GM12892 (cell line): ENCODE measurements around the gene ARHGEF6.

Source experiments
- DNase-seq: peaks from one replicate; pipeline ENCODE4 v3.0.0; 2011; ENCODE audit not compliant: insufficient read length
- FAIRE-seq: peaks from 2 replicates; lab custom pipeline; 2011; peaks lifted over from hg19 to GRCh38; lab: Jason Lieb, UNC
- POLR2A ChIP-seq: IDR thresholded peaks from 2 replicates; pipeline ENCODE4 v1.6.1; 2011; ENCODE audit warnings: low read depth, low read length, control low read depth
- POLR2AphosphoS5 ChIP-seq: IDR thresholded peaks from 2 replicates; pipeline ENCODE4 v1.6.1; 2011; ENCODE audit warnings: low read depth, low read length, control low read depth
- TAF1 ChIP-seq: IDR thresholded peaks from 2 replicates; pipeline ENCODE4 v1.6.1; 2011; ENCODE audit warnings: low read depth, mild to moderate bottlenecking, control low read depth, low read length, borderline replicate concordance

The ARHGEF6 gene

DNA sequence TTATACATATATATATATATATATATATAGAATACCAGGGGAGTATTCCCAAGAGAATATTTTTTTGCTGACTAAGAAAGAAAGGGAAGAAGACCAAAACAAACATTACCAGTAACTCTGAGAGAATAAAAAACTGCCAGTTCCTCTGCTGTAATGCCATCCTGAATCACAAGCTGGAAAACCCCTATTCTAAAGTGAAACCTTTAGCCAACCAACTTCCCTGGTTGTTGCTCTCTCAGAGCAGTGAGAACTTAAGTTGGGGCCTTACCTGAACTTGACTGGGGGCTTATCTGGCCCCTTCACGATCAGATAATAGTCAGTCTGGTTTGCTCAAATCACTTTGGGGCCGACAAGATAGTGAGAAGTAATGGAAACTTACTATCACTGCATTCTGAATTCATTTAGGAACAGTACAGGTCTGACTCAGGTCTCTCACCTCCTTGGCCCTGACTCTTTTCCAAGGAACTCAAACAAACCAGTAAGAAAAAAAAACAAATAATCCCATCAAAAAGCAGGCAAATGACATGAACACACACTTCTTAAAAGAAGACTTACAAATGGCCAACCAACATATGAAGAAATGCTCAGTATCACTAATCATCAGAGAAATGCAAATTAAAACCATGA, 70.3 kb downstream of the ARHGEF6 start:
- TF ChIP-seq TAF1 (no peak), POLR2A (no peak), POLR2AphosphoS5 (no peak)
- DNase-seq: no peak

GRCh38 chrX:136708348-136708747, 72.4 kb downstream of the ARHGEF6 start:
- TF ChIP-seq POLR2AphosphoS5 (no peak), TAF1 (no peak), POLR2A (no peak)
- DNase-seq (no peak), FAIRE-seq (peak; percentile 94)

More for the DNA sequence above, 70.3 kb downstream of the ARHGEF6 start:
- FAIRE-seq: peak; percentile 61

- TF ChIP-seq TAF1: no peak
- TF ChIP-seq POLR2A: no peak
- TF ChIP-seq POLR2AphosphoS5: no peak
- DNase-seq (no peak), FAIRE-seq (no peak)
Measured at GRCh38 chrX:136697156-136697555, 83.6 kb downstream of the ARHGEF6 start.

DNA sequence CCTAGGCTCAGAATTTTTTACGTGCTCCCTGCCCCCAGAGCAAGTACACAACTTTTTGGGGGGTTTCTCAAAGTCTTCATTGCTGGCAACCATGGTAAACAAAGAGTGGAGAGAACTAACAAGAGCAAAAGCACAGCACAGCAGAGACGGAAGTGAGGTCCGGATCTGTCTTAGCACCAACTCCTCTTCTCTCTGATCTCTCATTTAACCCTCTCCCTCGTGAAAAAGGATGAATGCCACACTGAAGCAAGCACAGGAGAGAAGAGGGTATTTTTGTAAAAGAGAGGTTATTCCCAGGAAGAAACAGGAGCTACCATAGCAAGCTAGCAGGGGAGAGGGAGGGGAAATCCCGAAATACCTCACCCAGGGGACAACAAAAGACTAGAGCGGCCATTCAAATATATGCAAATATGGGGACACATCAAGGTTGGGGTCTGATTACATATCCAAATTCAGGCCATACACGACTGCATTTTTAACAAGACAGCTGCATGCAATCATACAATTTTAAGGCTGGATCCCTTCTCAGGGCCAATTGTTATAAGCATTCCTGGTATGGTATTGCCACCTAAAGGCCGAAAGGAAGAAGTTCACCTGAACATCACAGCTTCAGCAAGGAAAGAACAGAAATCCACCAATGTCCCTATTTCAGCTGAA, 86.2 kb downstream of the ARHGEF6 start:
- FAIRE-seq (peak; percentile 96), DNase-seq (no peak)

DNA sequence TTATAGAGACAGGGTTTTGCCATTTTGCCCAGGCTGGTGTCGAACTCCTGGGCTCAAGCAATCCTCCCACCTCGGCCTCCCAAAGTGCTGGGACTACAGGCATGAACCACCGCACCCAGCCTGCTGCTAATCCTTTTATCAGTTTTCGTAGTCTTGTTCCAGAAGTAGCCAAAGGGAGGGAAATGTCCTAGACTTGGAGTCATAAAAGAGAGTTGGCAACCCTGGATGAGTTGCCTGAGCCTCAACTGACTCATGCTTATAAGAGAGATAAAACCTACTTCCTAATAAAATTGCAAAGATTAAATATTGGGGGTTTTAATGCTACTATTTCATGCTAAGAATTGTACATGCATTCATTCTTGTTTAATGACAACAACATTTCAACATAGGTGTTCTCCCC, 88.5 kb downstream of the ARHGEF6 start:
- FAIRE-seq: no peak
- no peak for DNase-seq
- TF ChIP-seq POLR2AphosphoS5 (no peak), TAF1 (no peak), POLR2A (no peak)

More for the DNA sequence above, 86.2 kb downstream of the ARHGEF6 start:
- no peak for TF ChIP-seq TAF1
- TF ChIP-seq POLR2AphosphoS5: no peak
- TF ChIP-seq POLR2A: no peak

- peak; percentile 17 for FAIRE-seq
- TF ChIP-seq TAF1 (no peak), POLR2AphosphoS5 (no peak), POLR2A (no peak)
- no peak for DNase-seq
Measured at GRCh38 chrX:136691028-136691809, 89.5 kb downstream of the ARHGEF6 start.

GRCh38 chrX:136689436-136689835, 91.3 kb downstream of the ARHGEF6 start:
- no peak for DNase-seq
- no peak for TF ChIP-seq TAF1
- TF ChIP-seq POLR2A: no peak
- no peak for TF ChIP-seq POLR2AphosphoS5
- FAIRE-seq: peak; percentile 44

DNA sequence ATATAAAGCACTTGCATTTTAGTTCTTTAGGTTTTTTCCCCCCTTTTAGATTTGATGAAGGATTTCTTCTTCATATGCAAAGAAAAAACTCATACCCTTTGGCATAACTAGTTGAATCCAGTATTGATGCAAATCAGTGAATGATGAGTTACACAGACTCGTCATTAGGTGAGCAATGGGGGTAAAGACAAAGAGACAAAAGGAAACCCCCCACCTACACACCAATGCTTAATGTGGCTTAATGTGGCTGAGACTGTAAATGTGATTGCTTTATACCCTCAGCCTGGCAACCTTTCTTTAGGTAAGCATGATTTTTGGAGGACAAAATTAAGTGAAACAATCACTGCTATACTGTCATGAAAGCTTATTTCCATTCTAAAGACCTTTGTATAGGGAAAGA, 93.3 kb downstream of the ARHGEF6 start:
- FAIRE-seq (peak; percentile 86), DNase-seq (no peak)
- no peak for TF ChIP-seq TAF1
- TF ChIP-seq POLR2AphosphoS5: no peak
- no peak for TF ChIP-seq POLR2A

GRCh38 chrX:136684120-136684519, 96.6 kb downstream of the ARHGEF6 start:
- TF ChIP-seq POLR2AphosphoS5 (no peak), TAF1 (no peak), POLR2A (no peak)
- FAIRE-seq (no peak), DNase-seq (no peak)

DNA sequence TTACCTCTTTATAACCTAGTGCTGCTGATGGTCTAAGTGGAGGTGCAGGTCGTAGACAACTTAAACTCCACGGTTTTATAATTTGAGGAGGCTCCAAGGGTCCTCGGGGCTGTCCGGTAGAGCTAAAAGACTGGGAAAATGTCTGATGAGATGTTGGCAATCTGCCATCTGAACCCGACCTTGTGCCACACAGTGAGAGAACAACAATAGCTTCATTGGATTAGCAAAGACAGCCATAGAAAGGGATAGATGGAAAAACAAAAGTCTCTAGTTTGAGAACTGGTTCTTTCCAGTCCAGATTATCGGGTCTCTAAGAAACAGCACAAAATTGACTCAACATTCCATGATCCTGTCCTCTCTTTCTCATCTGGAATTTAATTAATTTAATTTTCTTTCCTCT, 101.2 kb downstream of the ARHGEF6 start:
- FAIRE-seq (no peak), DNase-seq (no peak)
- no peak for TF ChIP-seq POLR2AphosphoS5
- no peak for TF ChIP-seq POLR2A
- TF ChIP-seq TAF1: no peak

DNA sequence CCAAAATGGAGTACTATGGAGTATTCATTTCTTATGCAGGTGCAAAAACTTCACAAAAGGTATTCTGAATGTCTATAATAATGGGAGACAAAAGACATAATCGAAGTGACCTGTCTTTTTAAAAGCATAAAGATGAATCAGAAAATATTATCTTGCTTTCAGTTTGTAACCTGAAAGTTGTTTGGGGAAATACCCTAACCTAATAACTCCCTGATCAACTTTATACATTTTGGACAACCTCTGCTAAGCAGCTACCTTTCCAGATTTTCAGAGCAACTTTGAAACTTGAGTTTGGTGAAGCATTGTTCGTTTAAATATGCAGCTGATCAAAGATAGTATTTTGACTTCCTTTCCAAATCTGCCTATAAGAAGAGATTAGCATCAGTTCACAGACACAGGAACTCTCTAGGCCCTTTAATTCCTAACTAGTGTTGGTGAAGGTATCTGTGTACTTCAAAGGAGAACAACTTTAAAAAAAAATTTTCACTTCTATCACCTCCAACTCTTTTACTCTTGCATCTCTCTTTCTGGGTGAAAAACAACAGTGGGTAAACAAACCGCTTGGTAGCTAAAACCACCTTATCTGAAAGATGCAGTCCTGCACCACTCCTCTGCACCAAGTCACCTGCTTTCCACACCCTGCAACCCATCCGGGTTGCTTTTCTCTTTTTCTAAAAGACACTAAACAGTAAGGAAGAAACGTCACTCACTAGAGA, 106.3 kb downstream of the ARHGEF6 start:
- TF ChIP-seq POLR2A (no peak), POLR2AphosphoS5 (no peak), TAF1 (no peak)
- DNase-seq (no peak), FAIRE-seq (peak; percentile 53)

DNA sequence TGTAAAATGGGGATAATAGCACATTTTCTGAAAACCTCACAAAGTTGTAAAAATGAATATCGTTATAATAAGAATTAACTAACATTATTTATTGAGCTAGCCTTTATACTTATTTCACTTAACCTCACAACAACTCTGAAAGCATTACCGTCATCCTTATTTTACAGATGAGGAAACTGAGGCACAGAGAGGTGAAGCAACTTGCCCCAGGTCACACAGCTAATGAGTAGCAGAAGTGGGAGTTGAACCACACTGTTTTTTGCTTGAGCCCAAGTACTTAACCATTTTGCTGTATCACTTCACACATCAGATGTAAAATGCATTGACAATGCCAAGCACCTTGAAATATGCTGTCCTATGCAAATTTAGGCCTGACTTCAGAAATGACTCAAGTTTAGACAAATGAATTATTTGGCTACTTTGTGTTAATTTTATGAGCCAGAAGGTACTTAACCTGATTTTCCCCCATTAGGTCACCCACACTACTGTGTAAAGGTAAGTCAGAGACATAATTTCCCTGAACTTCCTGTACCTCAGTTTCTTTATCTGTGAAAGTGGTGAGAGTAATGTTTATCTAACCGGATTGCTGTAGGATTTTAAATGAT, 109.6 kb downstream of the ARHGEF6 start:
- TF ChIP-seq POLR2AphosphoS5: no peak
- TF ChIP-seq TAF1: no peak
- TF ChIP-seq POLR2A: no peak
- DNase-seq (no peak), FAIRE-seq (peak; percentile 89)
